Measurements from ENCODE around the gene SPC25. TPM values are rescaled to one million over a fixed set of nuclear protein-coding genes. Genes with fewer than 3 reads are reported as not detected.
"Not testable (repeated sequence)": the region's sequence is repeated elsewhere in the genome, so short reads cannot be mapped to it uniquely, and the experiment has no call there.

SPC25 gene
- total RNA-seq, 3 donors from 2014 or later, result 1.0 to 1.1 TPM; not detected in 1

DNA sequence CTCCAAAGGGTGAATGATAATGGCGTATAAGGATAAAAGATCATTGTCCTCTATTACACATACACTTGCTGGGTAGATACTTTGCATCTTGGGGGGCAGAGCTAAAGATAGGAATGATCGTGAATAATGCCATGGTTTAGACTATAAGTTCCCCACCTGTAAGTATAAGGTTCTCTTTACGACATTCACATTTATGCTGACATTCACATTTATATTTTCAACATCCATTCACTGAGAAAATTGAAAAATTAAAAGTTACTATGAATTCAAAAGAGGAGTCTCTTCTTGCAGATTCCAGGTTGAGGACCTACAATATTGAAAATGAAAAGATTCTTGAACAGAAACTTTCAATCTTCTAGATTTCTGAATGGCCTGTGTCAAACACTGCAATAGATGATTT, 2.1 kb upstream of the SPC25 start:
- no peaks in the 10 kb centered on the region for H3K36me3 ChIP-seq
- no peaks in the 10 kb centered on the region for H3K4me1 ChIP-seq
- no peaks in the 10 kb centered on the region for H3K27me3 ChIP-seq
- DNase-seq (ENCODE audit: low spot score in 2 of 2), result no peak
- intact Hi-C loops (cut with DNase I; ENCODE audit: low total_unique reads), result no loop called here
- TF ChIP-seq POLR2A (IDR thresholded peaks at IDR 0.05) (no peak), POLR2AphosphoS5 (IDR thresholded peaks at IDR 0.05) (no peak)
- TF ChIP-seq, protein P1, sequence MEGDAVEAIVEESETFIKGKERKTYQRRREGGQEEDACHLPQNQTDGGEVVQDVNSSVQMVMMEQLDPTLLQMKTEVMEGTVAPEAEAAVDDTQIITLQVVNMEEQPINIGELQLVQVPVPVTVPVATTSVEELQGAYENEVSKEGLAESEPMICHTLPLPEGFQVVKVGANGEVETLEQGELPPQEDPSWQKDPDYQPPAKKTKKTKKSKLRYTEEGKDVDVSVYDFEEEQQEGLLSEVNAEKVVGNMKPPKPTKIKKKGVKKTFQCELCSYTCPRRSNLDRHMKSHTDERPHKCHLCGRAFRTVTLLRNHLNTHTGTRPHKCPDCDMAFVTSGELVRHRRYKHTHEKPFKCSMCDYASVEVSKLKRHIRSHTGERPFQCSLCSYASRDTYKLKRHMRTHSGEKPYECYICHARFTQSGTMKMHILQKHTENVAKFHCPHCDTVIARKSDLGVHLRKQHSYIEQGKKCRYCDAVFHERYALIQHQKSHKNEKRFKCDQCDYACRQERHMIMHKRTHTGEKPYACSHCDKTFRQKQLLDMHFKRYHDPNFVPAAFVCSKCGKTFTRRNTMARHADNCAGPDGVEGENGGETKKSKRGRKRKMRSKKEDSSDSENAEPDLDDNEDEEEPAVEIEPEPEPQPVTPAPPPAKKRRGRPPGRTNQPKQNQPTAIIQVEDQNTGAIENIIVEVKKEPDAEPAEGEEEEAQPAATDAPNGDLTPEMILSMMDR (IDR thresholded peaks at IDR 0.05), result no peak
- H3K4me3 ChIP-seq, result no peak overlapping the region
- no peaks in the 10 kb centered on the region for H3K9me3 ChIP-seq
- no peak overlapping the region for H3K27ac ChIP-seq

DNA sequence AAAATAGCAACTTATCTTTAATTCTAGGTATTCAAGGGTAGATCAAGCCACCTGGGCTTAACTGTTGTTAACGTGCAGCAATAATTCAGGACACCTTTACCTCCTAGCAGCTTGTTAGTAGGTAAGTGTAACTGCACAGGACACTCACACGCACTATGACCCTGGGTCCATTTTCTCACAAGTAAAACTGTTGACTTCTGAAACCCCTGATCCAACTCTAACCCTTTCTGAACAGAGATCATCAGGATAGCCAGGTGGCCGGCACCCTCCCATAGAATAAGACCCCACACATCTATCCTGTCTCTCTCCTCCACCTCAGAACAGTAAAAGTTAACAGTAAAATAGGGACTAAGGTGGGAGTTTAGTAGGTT, 610 bp downstream of the SPC25 start:
- Histone ChIP-seq H3K36me3 (no peaks in the 10 kb centered on the region), H3K4me3 (peak overlapping the region; percentile 45 to 73 (median 60)), H3K9me3 (no peaks in the 10 kb centered on the region), H3K4me1 (no peaks in the 10 kb centered on the region), H3K27me3 (no peaks in the 10 kb centered on the region), H3K27ac (no peak overlapping the region)
- DNase-seq (ENCODE audit: low spot score in 2 of 2), result no peak
- no peak for TF ChIP-seq POLR2AphosphoS5 (IDR thresholded peaks at IDR 0.05)
- no peak for TF ChIP-seq POLR2A (IDR thresholded peaks at IDR 0.05)
- TF ChIP-seq, protein P1 (IDR thresholded peaks at IDR 0.05), result no peak
- intact Hi-C loops (cut with DNase I; ENCODE audit: low total_unique reads), result no loop called here

DNA sequence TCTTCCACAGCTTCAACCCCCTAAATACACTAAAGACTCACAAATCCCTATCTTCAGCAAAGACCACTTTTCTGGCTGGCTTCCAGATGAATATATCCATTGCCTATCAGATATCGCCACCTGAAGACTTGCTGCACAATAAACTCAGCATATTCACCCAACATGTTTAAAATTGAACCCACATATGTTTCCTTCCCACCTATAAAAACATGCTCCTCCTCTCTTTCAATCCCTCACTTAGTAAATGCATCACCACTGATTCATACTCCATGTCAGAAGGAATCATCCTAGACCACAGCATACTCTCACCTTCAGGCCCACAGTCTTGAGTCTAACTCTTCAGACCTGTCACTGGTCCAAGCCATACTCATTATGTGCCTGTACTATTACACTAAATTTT, 5.3 kb downstream of the SPC25 start:
- no peaks in the 10 kb centered on the region for H3K4me1 ChIP-seq
- H3K9me3 ChIP-seq, result no peaks in the 10 kb centered on the region
- no peak overlapping the region for H3K4me3 ChIP-seq
- TF ChIP-seq POLR2A (IDR thresholded peaks at IDR 0.05), result no peak
- TF ChIP-seq, protein P1 (IDR thresholded peaks at IDR 0.05), result no peak
- no peak for TF ChIP-seq POLR2AphosphoS5 (IDR thresholded peaks at IDR 0.05)
- intact Hi-C loops (cut with DNase I; ENCODE audit: low total_unique reads), result no loop called here
- DNase-seq (ENCODE audit: low spot score in 2 of 2), result no peak
- no peak overlapping the region for H3K27ac ChIP-seq
- H3K36me3 ChIP-seq, result no peaks in the 10 kb centered on the region
- no peaks in the 10 kb centered on the region for H3K27me3 ChIP-seq

DNA sequence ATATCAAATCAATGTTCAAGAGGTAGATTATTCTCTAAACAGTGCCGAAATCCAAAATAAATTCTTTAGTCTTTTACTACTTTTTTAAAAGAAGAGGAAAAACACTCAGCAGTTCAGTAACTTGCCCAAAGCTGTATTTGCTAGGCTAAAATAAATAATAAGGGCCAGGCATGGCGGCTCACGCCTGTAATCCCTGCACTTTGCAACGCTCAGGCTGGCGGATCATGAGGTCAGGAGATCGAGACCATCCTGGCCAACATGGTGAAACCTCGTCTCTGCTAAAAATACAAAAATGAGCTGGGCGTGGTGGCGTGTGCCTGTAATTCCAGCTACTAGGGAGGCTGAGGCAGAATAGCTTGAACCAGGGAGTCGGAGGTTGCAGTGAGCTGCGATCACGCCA, 8.1 kb downstream of the SPC25 start:
- H3K4me1 ChIP-seq; intact Hi-C loops (cut with DNase I; ENCODE audit: low total_unique reads); H3K36me3 ChIP-seq: not testable (repeated sequence)

DNA sequence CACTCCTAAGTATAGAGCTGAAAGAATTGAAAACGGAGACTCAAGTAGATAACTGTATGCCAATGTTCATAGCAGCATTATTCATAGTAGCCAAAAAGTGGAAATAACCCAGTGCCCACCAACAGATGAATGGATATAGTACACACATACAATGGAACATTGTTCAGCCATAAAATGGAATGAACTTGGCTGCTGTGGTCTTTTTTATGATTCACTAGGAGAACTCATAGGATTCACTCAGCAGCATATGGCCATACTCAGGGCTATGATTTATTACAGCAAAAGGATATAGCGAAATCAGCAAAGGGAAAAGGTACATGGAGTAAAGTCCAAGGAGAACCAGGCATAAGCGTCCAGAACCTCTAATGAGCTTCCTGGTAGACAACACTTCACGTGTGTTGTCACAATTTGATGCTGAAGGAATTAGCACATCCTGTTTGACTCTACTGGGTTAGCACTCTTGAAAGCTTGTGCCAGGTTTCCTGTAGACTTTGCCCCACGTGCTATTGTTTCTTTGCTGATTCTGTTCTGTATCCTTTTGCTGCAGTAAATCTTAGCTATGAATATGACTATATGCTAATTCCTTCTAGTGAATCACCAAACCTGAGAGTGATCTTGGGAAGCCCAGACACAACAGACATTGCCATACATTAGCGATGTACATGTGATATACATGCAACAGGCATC, 15.7 kb downstream of the SPC25 start:
- H3K4me3 ChIP-seq, result no peak overlapping the region
- no peak for TF ChIP-seq POLR2A (IDR thresholded peaks at IDR 0.05)
- no peak for TF ChIP-seq POLR2AphosphoS5 (IDR thresholded peaks at IDR 0.05)
- TF ChIP-seq, protein P1 (IDR thresholded peaks at IDR 0.05), result no peak
- no peaks in the 10 kb centered on the region for H3K27me3 ChIP-seq
- no peak for DNase-seq (ENCODE audit: low spot score in 2 of 2)
- H3K4me1 ChIP-seq, result no peaks in the 10 kb centered on the region
- no peaks in the 10 kb centered on the region for H3K36me3 ChIP-seq
- no peak overlapping the region for H3K27ac ChIP-seq
- H3K9me3 ChIP-seq, result no peaks in the 10 kb centered on the region
- intact Hi-C loops (cut with DNase I; ENCODE audit: low total_unique reads), result no loop called here

More for the DNA sequence above, 8.1 kb downstream of the SPC25 start:
- H3K27ac ChIP-seq; H3K27me3 ChIP-seq; DNase-seq (ENCODE audit: low spot score in 2 of 2); H3K9me3 ChIP-seq; H3K4me3 ChIP-seq: not testable (repeated sequence)

DNA sequence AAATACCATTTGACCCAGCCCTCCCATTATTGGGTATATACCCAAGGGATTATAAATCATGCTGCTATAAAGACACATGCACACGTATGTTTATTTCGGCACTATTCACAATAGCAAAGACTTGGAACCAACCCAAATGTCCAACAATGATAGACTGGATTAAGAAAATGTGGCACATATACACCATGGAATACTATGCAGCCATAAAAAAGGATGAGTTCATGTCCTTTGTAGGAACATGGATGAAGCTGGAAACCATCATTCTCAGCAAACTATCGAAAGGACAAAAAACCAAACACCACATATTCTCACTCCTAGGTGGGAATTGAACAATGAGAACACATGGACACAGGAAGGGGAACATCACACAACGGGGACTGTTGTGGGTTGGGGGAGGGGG, 19.4 kb downstream of the SPC25 start:
- intact Hi-C loops (cut with DNase I; ENCODE audit: low total_unique reads), result not testable (repeated sequence)

DNA sequence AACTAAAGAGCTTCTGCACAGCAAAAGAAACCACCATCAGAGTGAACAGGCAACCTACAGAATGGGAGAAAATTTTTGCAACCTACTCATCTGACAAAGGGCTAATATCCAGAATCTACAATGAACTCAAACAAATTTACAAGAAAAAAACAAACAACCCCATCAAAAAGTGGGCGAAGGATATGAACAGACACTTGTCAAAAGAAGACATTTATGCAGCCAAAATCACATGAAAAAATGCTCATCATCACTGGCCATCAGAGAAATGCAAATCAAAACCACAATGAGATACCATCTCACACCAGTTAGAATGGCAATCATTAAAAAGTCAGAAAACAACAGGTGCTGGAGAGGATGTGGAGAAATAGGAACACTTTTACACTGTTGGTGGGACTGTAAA, 19.9 kb downstream of the SPC25 start:
- H3K27ac ChIP-seq; H3K4me3 ChIP-seq; intact Hi-C loops (cut with DNase I; ENCODE audit: low total_unique reads); H3K36me3 ChIP-seq; H3K4me1 ChIP-seq; H3K9me3 ChIP-seq; DNase-seq (ENCODE audit: low spot score in 2 of 2); H3K27me3 ChIP-seq: not testable (repeated sequence)

More for the DNA sequence above, 19.4 kb downstream of the SPC25 start:
- not testable (repeated sequence) for H3K36me3 ChIP-seq; H3K4me3 ChIP-seq; H3K4me1 ChIP-seq; H3K9me3 ChIP-seq; H3K27me3 ChIP-seq; H3K27ac ChIP-seq; DNase-seq (ENCODE audit: low spot score in 2 of 2)

DNA sequence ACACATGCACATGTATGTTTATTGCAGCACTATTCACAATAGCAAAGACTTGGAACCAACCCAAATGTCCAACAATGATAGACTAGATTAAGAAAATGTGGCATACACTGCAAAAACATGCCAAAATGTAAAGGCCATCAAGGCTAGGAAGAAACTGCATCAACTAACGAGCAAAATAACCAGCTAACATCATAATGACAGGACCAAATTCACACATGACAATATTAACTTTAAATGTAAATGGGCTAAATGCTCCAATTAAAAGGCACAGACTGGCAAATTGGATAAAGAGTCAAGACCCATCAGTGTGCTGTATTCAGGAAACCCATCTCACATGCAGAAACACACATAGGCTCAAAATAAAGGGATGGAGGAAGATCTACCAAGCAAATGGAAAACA, 23.1 kb downstream of the SPC25 start:
- H3K27ac ChIP-seq; intact Hi-C loops (cut with DNase I; ENCODE audit: low total_unique reads); H3K27me3 ChIP-seq; H3K36me3 ChIP-seq; H3K9me3 ChIP-seq; H3K4me3 ChIP-seq; DNase-seq (ENCODE audit: low spot score in 2 of 2); H3K4me1 ChIP-seq: not testable (repeated sequence)

All from breast epithelium (tissue), 4 donors.